Uterus (tissue), 4 donors: ENCODE results near the gene CYB5B. TPM values are rescaled to one million over a fixed set of nuclear protein-coding genes. Genes with fewer than 3 reads are reported as not detected.
A peak's percentile ranks its signal among the peaks of the same experiment; 100 is the strongest.

ENCODE experiments used
- DNase-seq, 2 donors: peaks; one replicate each; pipeline ENCODE4 v3.0.0-alpha.2; 2019 to 2020
- H3K27ac ChIP-seq, 2 donors: fragments of 200-600 bp; sonication (generic); 1 replicate in 1 of 2; 2 replicates in 1 of 2; pipeline ENCODE4 v1.5.1; 2016 to 2018
- H3K27me3 ChIP-seq, 2 donors: fragments of 200-600 bp; sonication (generic); one replicate each; pipeline ENCODE4 v1.5.1; 2018 to 2019; ENCODE audit warnings: control low read depth in 1 of 2
- H3K36me3 ChIP-seq, 2 donors: fragments of 200-600 bp; sonication (generic); one replicate each; pipeline ENCODE4 v1.5.1; 2019; ENCODE audit warnings: control low read depth in 1 of 2
- H3K4me1 ChIP-seq, 2 donors: fragments of 200-600 bp; sonication (generic); one replicate each; pipeline ENCODE4 v1.5.1; 2018 to 2019; ENCODE audit warnings: control low read depth in 1 of 2
- H3K4me3 ChIP-seq, 2 donors: fragments of 200-600 bp; sonication (generic); 1 replicate in 1 of 2; 2 replicates in 1 of 2; pipeline ENCODE4 v1.5.1; 2018 to 2019; ENCODE audit warnings: mild to moderate bottlenecking in 1 of 2
- H3K9me3 ChIP-seq, 2 donors: fragments of 200-600 bp; sonication (generic); one replicate each; pipeline ENCODE4 v1.5.1; 2019; ENCODE audit warnings: control low read depth in 1 of 2
- CTCF ChIP-seq, 4 experiments: fragments of 200-600 bp in 2 of 4; fragments of 450-650 bp in 2 of 4; sonication (generic) in 2 of 4; IDR thresholded peaks; one replicate each; pipeline ENCODE4 v1.5.1; 2016 to 2019; ENCODE audit warnings: antibody characterized with exemption in 4 of 4, mild to moderate bottlenecking in 2 of 4, moderate library complexity in 1 of 4
- POLR2A ChIP-seq, 2 donors: fragments of 450-650 bp; IDR thresholded peaks; one replicate each; pipeline ENCODE4 v1.6.1; 2016; ENCODE audit warnings: antibody characterized with exemption in 2 of 2, mild to moderate bottlenecking in 1 of 2, moderate library complexity in 1 of 2
- intact Hi-C: fragments of 100-400 bp; cut with DNase I; formaldehyde crosslinking; loops from one replicate; pipeline ENCODE4 v1.15.1; 2023; ENCODE audit warnings: low total_unique reads
- total RNA-seq, 4 donors: library from RNA; depleted of rRNA in 3 of 4; stranded (reverse); fragments of >200 nt in 3 of 4; gene quantifications; one replicate each; pipeline versions ENCODE4 v1.1.0 to v1.2.4, GENCODE V29; 2014 to 2023
- donor health status: DM: yes; HTN: yes; CAD: no.

The CYB5B gene
- total RNA-seq, 4 donors from 2014 or later = 24.1 to 70.3 (median 57.6) TPM

GRCh38 chr16:69444873-69445517, 20.6 kb downstream of the CYB5B start:
- DNase-seq = no peak
- no peaks in the 10 kb centered on the region for H3K9me3 ChIP-seq
- intact Hi-C loops = no loop called here
- no peaks in the 10 kb centered on the region for H3K27me3 ChIP-seq
- no peaks in the 10 kb centered on the region for H3K36me3 ChIP-seq
- H3K4me3 ChIP-seq = peak overlapping the region; percentile 12 to 28
- peaks cover 0 to 3% of the 10 kb centered on the region in 2 donors for H3K4me1 ChIP-seq
- peak overlapping the region; percentile 89 to 97 for H3K27ac ChIP-seq
- no peak for TF ChIP-seq CTCF (IDR thresholded peaks at IDR 0.05)
- TF ChIP-seq POLR2A (IDR thresholded peaks at IDR 0.05) = no peak

GRCh38 chr16:69448470-69449193, 24.2 kb downstream of the CYB5B start:
- Histone ChIP-seq H3K36me3 (no peaks in the 10 kb centered on the region), H3K4me1 (no peaks in the 10 kb centered on the region), H3K27ac (peak overlapping the region in 1 of 2 donors; percentile 60), H3K27me3 (no peaks in the 10 kb centered on the region), H3K9me3 (no peaks in the 10 kb centered on the region), H3K4me3 (no peak overlapping the region)
- no peak for DNase-seq
- TF ChIP-seq POLR2A (IDR thresholded peaks at IDR 0.05) (no peak), CTCF (IDR thresholded peaks at IDR 0.05) (no peak)
- intact Hi-C loops = no loop called here

GRCh38 chr16:69451166-69451565, 26.7 kb downstream of the CYB5B start:
- intact Hi-C loops = no loop called here
- H3K27ac ChIP-seq = no peak overlapping the region
- H3K36me3 ChIP-seq = no peaks in the 10 kb centered on the region
- no peak overlapping the region for H3K4me3 ChIP-seq
- TF ChIP-seq CTCF (IDR thresholded peaks at IDR 0.05) (no peak), POLR2A (IDR thresholded peaks at IDR 0.05) (no peak)
- no peak for DNase-seq
- no peaks in the 10 kb centered on the region for H3K27me3 ChIP-seq
- H3K4me1 ChIP-seq = no peaks in the 10 kb centered on the region
- no peaks in the 10 kb centered on the region for H3K9me3 ChIP-seq

- no peaks in the 10 kb centered on the region for H3K36me3 ChIP-seq
- H3K4me1 ChIP-seq = no peaks in the 10 kb centered on the region
- no peaks in the 10 kb centered on the region for H3K27me3 ChIP-seq
- no peak overlapping the region for H3K27ac ChIP-seq
- intact Hi-C loops = no loop called here
- DNase-seq = no peak
- no peaks in the 10 kb centered on the region for H3K9me3 ChIP-seq
- TF ChIP-seq CTCF (IDR thresholded peaks at IDR 0.05) = no peak
- no peak for TF ChIP-seq POLR2A (IDR thresholded peaks at IDR 0.05)
- no peak overlapping the region for H3K4me3 ChIP-seq
These were observed 29.5 kb downstream of the CYB5B start for GRCh38 chr16:69453936-69454335.

GRCh38 chr16:69463876-69464275, 39.5 kb downstream of the CYB5B start:
- TF ChIP-seq POLR2A (IDR thresholded peaks at IDR 0.05) (no peak), CTCF (IDR thresholded peaks at IDR 0.05) (no peak)
- no peak for DNase-seq
- H3K36me3 ChIP-seq = no peaks in the 10 kb centered on the region
- intact Hi-C loops = no loop called here
- no peak overlapping the region for H3K4me3 ChIP-seq
- H3K9me3 ChIP-seq = no peaks in the 10 kb centered on the region
- no peak overlapping the region for H3K27ac ChIP-seq
- H3K4me1 ChIP-seq = no peaks in the 10 kb centered on the region
- H3K27me3 ChIP-seq = no peaks in the 10 kb centered on the region
